ENCODE measurements around the gene TOMM22.

GRCh38 chr22:38715852-38716251, 34.1 kb downstream of the TOMM22 start:
- TF ChIP-seq CTCF (IDR thresholded peaks at IDR 0.05) = no peak
- TF ChIP-seq POLR2A (IDR thresholded peaks at IDR 0.05) = no peak

Data from thyroid gland (tissue), 4 donors.